Activated CD8-positive, alpha-beta memory T cell treated with anti-CD3 and anti-CD28 coated beads for 1 hour (primary cell): Measurements from ENCODE around the gene MAN2B2.

Experiments used
- DNase-seq, 2 donors: peaks; one replicate each; pipeline ENCODE4 v3.0.0-alpha.2; 2020; ENCODE audit warnings: low read depth in 1 of 2; ENCODE audit errors: extremely low read depth in 1 of 2

The MAN2B2 gene

DNA sequence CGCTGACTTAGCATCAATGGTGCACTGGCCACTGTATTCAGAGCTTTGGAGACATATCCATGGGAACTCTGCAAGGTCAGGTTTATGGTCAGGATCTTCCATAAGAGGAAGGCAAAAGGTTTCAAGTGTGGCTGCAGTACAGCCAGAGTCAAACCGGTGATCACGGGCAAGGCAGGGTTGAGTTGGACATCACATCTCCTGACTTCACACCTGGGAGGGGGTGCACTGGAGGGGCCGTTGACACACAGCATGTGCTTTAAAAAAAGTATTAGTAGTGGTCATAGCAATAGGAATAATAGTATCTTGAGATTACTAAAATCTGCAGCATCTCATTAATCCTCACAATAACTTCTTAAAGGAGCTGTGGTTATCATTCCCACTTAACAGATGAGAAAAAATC is 28.9 kb upstream of the MAN2B2 start:
- DNase-seq = no peak

DNA sequence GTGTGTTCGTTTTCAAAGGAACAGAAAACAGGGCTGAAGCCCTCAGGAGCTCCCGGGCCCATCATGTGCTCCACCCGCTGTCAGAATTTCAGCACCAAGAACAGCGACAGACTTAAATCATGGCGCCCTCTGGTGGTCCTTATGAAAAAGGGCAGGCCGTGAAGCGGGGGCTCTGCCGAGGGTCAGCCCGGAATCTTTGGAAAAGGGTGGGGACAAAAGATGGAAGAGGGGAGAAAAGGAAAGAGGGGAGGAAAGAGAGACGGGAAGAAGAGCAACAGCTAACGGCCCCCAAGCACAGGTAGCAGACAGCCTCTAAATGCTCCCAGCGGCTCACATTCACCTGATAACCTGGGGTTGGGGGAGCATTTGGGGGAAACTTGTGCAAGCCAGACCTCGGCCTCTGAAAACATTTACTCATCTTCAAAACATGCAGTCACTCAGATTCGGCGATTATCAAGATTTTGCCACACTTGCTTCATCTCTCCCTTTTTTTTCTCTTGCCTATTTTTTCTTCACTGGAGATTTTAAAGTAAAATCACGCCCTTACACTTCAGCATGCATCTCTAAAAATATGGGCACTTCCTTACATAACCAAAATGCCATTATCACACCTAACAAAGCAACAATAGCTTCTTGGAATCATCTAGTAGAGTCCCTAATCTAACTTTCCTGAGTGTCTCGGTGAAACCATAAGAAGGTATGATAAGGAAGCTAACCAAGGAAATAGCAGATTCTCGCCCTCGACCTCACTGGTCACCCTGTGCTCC is 28.1 kb upstream of the MAN2B2 start:
- DNase-seq = peak in 1 of 2 donors; percentile 27

DNA sequence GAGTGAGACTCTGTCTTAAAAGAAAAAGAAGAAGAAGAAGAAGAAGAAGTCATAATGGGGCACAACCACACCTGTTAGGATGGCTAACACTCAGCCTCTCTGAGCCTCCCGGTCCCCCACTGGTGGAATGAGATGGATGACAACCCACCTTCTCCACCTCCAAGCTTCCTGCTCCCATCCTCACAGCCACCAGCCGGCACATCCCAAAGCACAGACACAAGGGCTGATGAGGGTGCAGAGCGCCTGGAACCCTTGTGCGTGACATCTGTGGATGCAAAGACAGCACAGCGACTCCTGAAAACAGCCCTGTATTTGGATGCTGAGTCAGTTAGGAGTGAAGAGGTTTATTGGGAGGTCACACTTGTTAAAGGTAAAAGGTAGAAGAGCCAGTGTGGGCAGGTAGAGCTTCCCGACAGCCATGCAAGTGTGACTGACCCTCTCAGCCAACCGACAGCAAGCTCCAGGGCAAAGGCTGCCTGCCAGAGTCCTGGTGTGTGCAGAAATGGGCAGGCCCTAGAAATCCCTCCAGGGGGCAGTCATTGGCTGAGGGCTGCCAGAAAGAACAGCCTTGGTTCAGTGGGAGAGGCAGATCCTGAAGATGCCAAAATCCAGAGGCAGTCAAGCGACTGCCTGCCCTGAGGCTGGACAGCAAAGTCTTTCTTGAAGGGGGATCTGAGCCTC is 26.6 kb upstream of the MAN2B2 start:
- DNase-seq = no peak

DNA sequence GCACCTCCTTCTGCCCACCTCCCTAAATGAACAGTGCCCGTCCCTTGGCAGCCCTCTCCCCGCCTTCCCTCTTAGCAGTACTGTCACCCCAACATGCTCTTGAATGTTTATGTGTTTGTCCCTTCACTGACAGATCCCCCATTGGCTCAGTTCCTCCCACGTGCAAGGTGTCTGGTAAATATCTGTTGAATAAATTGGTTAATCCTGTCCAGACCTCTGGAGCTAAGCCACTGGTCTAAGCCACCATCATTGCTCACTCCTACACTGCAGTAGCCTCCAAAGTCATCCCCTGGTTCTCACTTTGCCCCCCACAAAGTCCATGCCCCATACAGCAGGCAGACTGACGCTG is 26.1 kb upstream of the MAN2B2 start:
- DNase-seq = no peak

DNA sequence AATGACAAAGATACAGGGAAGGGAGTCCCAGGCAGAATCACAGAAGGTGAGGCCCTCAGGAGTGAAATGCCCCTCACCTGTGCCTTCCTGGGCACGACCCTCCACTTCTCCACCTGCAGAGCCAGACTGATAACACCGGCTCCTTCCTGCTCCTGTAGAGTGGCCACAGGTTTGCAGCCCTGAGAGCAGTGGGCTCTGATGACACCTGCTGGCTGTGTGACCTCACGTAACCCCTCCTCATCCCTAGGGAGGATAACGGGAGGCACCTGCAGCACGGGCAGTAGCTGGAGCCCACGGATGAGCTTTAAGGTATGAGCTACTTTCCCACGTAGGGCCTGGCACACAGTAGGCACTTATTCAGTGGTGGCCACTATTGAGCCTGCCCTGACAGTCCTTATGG is 25.5 kb upstream of the MAN2B2 start:
- no peak for DNase-seq

DNA sequence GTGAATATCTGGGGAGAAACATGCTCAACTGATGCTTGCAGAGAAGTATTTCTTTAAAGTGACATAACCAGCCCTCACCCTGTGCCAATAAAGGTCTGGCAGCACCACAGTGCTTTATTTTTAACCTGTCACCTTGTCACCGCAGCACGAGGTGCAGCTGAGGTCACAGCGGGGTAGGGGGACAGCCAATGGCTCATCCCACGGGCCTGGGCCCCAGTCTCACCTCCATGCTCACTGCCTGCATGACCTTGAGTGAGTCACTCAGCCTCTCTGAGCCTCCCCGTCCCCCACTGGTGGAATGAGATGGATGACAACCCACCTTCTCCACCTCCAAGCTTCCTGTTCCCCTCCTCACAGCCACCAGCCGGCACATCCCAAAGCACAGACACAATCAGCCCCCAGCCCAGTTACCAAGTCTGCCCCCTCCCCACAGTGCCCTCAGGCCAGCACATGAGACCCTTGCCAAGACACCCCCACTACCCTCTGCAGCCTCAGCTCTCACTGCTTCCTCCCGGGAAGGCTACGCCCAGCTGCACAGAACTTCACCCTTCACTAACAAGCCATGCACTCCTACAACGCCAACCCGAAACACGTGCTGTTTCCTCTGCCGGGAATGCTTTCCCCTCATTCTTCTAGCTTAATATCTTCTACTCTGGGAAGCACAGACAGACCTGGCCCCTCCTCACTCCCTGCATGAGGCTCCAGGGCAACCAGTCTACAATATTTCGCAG is 24.9 kb upstream of the MAN2B2 start:
- no peak for DNase-seq

DNA sequence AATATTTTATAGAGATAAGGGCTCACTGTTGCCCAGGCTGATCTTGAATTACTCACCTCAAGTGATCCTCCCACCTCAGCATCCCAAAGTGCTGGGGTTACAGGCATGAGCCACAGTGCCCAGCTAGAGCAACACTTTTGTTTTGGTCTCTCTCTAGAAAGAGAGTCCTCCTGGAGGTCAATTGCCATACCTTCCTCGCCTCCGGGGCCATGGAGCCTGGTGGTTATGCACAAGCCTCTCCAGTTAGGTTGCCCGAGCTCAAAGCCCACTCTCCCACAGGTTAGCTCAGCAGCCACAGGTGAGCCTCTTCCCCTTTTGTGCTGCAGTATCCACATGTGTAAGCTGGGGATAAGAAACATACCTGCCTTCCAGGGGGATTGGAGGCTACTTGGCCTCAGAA is 24.2 kb upstream of the MAN2B2 start:
- no peak for DNase-seq

DNA sequence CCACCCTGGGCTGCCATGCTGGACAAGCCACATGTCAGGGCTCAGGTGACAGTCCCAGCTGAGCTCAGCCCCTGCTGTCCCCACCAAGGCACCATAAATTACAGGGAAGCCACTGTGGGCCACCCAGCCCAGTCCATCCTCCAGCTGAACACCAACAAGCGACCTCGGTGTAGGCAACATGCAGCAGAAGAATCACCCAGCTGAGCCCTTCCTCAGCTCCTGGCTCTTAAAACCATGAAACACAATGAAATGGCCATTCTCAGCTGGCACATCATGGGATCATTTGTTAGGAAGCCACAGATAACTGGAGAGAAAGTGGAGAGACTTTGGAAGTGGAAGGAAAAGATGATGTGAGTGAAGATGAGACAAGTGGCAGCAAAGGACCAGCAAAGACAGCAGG is 23.3 kb upstream of the MAN2B2 start:
- no peak for DNase-seq

DNA sequence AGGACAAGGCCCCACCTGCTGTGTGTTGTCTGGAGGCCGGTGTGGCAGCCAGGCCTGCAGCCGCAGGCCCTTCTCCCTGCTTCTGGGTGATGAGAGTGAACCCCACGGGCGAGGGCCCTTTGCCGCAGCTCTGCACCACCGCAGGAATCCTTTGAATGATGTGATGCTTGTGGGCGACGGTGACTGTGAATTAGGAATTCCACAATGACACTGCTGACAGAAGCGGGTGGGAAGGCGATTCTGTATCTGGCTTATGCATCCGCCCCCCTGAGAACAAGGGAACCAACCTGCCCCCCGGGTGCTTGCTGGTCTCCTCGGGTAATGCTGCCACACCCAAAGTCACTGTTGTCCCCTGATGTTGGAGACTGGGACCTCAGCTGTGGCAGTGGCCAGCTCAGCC is 19.5 kb upstream of the MAN2B2 start:
- no peak for DNase-seq

DNA sequence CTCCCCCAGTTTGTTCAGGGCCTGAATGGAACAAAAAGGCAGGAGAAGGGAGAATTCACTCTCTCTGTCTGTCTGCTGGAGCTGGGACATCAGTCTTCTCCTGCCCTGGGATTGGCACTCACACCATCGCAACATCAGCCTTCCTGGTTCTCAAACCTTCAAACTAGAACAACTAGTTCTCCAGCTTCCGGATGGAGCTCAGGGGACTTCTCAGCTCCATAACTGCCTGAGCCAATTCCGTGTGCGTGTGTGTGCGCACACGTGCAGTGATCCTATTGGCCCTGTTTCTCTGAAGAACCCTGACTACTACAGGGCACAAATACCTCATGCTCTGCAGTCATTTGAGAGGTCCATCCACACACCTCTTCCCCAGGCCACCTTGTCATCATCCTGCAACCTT is 18.7 kb upstream of the MAN2B2 start:
- no peak for DNase-seq

DNA sequence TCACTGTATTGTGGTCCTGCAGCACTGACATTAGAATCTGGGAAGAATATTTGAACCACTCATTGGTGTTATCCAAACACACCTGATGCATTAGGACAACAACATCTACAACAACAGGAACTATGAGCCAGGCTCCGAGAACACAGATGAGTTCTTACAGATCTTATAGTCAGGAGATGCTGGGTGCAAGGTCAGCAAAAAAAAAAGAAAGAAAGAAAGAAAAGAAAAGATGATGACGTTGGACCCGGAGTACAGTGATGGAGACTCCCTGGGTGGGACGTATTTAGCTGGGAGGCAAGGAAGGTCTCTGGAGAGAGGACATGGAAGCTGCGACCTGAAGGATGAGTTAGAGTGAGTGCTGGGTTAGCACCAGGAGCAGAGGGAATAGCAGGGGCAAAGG is 17.8 kb upstream of the MAN2B2 start:
- no peak for DNase-seq

DNA sequence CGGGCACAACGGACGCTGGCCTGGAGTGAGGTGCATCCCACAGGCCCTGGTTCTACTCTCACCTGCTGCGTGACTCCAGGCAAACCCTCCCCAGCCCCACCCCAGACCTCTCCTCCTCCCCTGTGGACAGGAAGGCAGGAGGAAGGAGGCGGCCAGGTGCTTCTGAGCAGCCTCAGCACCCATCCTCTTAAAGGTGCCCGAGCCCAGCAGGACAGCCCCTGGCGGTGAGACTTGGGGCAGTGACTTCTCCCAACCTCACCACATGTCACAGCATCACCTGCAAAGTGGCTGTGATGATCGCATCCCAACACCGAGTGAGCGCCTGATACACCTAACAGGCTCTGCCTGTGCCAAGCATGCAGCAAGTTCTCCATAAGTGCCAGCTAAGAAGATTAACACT is 17.1 kb upstream of the MAN2B2 start:
- DNase-seq = no peak

DNA sequence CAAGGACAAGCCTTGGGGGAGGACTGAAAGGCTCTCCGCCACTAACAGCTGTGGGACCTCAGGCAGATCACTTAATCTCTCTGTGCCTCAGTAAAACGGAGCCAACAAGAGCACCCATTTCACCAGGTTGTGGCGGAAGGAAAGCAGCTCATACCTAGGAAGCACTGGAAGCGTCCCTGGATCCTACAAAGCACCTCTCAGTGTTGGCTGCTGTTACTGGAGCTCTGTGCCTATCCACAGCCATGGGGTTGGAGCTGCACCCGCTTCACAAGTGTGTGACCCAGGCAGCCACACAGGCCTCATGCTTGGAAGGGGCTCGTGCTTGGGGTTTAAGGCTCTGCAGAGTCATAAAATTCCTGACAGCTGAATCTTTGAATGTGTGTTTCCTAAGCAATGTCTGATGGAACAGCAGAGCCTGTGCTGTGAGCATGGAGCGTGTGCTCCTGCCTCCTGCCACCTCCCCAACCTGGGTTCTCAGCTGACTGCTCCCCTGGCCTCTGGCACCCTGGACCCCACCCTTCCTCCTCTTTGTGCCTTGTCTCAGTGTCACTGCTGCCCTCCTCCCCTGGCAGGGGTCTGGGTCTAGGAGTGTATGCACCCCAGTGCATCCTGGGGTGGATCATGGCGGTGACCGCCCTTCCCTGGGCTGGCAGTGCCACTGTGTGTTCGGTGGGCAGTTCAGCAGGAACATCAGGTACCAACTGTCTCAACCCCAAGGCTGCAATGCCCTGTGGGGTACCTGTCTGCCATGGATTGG is 14.4 kb upstream of the MAN2B2 start:
- no peak for DNase-seq

DNA sequence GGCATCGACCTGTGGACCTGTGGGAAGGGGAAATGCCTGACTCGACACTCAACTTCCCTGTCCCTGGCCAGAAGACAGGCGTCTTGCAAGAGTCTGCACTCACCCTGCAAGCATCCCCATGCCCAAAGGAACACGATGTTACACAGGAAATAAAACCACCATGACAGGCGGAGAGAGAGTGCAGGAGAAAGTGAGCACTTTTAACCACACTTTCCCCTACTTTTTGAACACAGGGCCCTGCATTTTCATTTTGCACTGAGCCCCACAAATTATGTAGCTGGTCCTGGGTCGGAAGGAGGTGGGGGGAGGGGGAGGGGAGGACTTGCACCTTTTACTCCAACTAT is 13.8 kb upstream of the MAN2B2 start:
- DNase-seq = no peak

DNA sequence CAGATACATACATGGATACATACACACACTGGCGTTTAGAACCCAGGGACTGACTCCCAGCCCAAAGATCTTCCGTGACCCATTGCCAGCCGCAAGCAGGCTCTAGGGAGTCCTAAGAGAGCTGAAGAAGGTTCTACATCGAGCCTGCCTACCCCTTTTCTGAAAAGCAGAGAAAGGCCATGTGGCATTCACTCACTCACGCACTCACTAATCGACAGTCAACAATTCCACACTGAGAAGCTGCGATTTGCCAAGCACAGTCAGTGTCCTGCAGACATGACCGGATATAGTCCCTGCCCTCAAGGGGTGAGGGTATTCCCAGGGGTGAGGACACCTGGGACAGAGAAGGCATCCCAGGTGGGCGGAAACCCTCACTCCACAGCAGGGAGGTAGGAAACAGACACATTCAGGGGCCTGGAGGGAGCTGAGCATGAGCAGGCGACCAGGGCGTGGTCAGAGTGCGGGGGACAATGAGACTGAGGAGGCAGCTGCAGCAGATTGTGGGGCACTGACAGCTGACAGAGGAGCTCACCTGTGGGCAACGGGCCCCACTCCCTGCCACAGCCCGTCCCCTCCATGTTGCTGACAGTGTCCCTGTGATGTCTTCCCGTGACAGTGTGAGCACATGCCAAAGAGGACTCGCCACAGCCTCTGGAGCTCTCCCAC is 13.2 kb upstream of the MAN2B2 start:
- no peak for DNase-seq

DNA sequence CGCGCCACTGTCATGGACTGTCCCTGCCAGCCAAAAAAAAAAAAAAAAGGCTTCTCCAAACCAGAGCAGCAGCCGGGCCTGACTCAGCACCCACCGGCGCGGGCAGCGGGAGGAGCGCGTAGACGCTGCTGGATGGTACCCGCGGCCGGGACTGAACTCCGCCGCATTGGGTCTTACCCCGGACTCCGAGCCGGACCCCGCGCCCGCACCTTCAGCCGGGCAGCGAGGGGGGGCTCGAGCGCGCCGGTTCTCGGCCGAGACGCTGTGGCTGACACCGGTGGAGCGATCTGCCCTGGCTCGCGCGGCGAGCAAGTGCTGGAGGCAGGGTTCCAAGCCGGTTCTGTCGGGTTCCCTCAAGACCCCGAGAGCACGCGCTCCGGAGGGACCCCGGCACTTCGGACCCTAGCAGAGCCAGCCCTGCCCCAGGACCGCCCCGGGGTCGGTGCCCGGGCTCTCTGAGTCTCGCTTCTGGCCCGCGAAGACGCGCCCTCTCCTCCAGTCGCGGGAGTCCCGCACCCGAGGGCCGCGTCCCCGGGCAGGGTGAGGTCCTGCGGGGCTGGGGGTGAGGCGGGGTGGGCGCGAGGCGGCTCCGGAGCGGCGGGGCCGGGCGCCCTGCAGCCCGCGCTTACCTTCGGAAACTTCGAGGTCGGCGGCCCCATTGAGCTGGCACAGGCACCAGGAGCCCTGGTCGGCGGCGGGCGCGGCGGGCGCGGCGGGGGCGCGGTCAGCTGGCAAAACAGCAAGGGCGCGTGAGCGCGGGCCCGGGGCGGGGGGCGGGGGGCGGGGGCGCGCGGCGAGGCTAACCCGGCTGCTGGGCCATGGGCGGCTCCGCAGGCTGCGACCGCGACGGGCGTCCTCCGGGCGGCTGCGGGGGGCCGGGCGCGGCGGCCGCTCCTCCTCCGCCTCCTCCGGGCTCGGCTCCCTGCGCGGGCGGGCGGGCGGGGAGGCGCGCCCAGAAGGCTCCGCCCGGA is 11.8 kb upstream of the MAN2B2 start:
- no peak for DNase-seq

DNA sequence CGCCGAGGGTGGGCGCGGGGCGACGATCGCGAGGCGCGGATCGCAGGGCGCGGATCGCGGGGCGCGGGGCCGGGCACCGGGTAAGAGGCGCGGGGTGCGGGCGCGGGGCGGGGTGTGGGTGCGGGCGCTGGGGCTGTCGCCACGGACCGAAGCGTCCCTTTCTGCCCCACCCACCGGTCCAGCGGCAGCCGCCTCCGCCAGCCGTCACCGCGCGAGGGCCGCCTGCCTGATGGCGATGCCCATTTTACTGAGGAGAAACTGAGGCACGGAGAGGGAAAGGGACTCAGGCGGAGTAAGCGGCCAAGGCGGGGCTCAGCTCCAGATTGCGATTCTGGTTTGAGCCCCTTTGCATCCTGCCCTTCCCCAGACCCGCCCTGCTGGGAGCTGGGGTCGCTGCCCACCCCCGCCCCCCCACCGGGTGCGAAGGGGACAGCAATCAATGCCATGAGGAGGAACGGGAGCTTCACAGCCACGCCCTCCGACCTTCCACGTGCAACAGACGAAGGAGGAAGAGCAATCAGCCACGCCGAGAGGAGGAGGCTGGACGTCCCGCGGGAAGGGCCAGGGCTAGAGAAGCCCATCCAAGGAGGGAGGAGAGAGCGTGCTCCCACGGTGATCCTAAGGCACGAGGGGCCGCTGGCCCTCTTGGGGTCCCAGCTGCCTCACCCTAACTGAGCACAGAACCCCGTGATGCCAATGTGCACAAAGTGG is 10.9 kb upstream of the MAN2B2 start:
- DNase-seq = no peak

DNA sequence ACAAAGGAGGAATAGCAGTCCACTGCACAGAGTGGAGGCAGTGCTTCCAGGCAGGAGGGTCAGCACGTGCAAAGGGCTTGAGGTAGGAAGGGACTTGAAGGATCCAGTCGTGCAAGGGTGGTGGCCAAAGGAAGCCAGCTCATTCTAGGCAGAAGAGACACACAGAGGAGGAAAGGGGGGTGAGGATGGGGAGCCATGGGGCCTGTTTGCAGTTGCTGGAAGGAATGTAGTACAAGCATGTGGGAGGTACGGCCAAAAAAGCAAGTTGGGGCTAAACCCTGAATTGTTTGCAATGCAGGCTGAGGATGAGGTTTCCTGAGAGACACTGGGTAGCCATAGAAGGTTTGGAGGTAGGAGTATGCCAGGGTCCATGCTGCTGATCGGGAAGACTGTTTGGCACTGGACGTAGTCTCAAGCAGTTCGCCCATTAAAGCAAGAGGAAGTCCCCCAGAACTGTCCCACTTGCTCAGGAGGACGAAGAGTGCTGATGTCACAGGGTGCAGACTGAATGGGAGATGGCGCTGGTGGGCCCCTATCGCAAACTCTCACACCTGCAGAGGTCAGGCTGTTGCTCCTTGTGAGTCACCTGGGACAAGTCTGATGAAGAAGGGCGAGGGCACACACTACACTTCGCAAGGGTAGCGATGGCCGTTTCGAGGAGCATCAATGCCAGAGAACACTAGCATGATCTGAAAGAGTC is 9.1 kb upstream of the MAN2B2 start:
- no peak for DNase-seq
